Measurements from ENCODE around the gene STX16. TPM values are rescaled to one million over a fixed set of nuclear protein-coding genes. Genes with fewer than 3 reads are reported as not detected.
"Not testable (repeated sequence)": the region's sequence is repeated elsewhere in the genome, so short reads cannot be mapped to it uniquely, and the experiment has no call there.

STX16 gene
- total RNA-seq, 2 experiments from 2014 or later, result 108 to 109 TPM

DNA sequence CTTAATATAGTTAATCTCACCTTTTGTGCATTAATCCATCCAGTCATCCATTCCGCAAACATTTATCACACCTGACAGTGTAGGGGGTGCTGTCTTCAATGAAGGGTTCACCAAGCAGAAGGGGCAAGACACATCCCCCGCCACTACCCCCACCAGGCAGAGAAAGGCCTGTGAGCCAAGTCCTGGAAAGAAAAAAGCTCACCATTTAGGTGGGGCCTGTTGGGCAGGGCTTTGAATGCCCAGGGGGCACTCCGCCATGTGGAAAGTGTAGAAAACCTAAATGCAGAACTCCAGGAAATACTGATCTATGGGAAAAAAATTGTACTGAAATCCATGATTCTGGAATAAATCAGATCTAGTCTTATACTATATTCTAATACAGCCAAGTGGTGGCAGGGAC lies 4.8 kb upstream of the STX16 start:
- H3K4me1 Mint-ChIP-seq (ENCODE audit: low read depth), result peaks cover 9% of the 10 kb centered on the region
- H3K27ac Mint-ChIP-seq, result no peak overlapping the region
- no peaks in the 10 kb centered on the region for H3K27me3 Mint-ChIP-seq
- H3K4me3 Mint-ChIP-seq, result no peak overlapping the region
- DNase-seq, result no peak
- intact Hi-C loops (cut with micrococcal nuclease), result loop anchor here (10.0 kb wide), 1 partner anchor 161 kb away; no protein-coding TSS in a partner anchor
- POLR2A ChIA-PET, result interaction anchor here (1.3 kb wide), 1 partner anchor 12 kb away, joined by 4 read pairs; no protein-coding TSS in a partner anchor
- H3K9me3 Mint-ChIP-seq, result no peaks in the 10 kb centered on the region
- CTCF ChIA-PET, result interaction anchor here (1.1 to 1.6 kb wide), 2 partner anchors 11 to 90 kb away, joined by 3 to 4 read pairs; no protein-coding TSS in a partner anchor
- no peak for TF ChIP-seq CTCF (IDR thresholded peaks at IDR 0.05)
- no peak for ATAC-seq
- H3K36me3 Mint-ChIP-seq (ENCODE audit: low read depth), result peaks cover 3% of the 10 kb centered on the region

DNA sequence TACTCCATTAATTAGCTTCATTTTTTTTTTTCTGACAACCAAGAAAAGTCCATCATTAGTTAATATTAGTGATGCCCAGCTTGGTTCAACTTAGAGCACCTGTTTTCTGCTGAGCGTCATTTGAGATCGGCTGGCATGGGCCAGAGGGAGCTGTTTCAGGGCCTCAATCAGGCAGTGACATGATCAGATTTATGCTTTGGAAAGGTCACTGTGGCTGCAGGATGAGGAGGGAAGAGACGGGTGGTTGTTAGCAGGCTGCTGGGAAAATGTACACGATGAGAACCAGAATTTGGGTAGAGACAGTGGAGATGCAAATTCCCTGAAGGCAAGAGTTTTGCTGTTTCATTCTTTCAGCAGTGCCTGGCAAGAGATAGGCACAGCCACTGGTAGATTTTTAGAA lies 4.4 kb upstream of the STX16 start:
- Mint-ChIP-seq H3K27ac (no peak overlapping the region), H3K4me1 (ENCODE audit: low read depth) (peaks cover 9% of the 10 kb centered on the region), H3K4me3 (no peak overlapping the region), H3K36me3 (ENCODE audit: low read depth) (peaks cover 7% of the 10 kb centered on the region), H3K27me3 (no peaks in the 10 kb centered on the region), H3K9me3 (no peaks in the 10 kb centered on the region)
- intact Hi-C loops (cut with micrococcal nuclease), result loop anchor here (10.0 kb wide), 1 partner anchor 162 kb away; no protein-coding TSS in a partner anchor
- CTCF ChIA-PET, result interaction anchor here (1.1 to 1.6 kb wide), 4 partner anchors 10 to 91 kb away, joined by 3 to 6 read pairs (median 4); no protein-coding TSS in a partner anchor
- no peak for ATAC-seq
- no peak for TF ChIP-seq CTCF (IDR thresholded peaks at IDR 0.05)
- DNase-seq, result no peak
- POLR2A ChIA-PET, result interaction anchor here (1.3 kb wide), 1 partner anchor 12 kb away, joined by 4 read pairs; no protein-coding TSS in a partner anchor

- H3K4me3 Mint-ChIP-seq, result no peak overlapping the region
- no peaks in the 10 kb centered on the region for H3K27me3 Mint-ChIP-seq
- DNase-seq (no peak), ATAC-seq (no peak)
- POLR2A ChIA-PET, result interaction anchor here (1.3 kb wide), 1 partner anchor 13 kb away, joined by 4 read pairs; no protein-coding TSS in a partner anchor
- CTCF ChIA-PET, result interaction anchor here (1.1 to 1.6 kb wide), 9 partner anchors 9 to 192 kb away, joined by 3 to 8 read pairs (median 4); no protein-coding TSS in a partner anchor
- H3K9me3 Mint-ChIP-seq, result no peaks in the 10 kb centered on the region
- peaks cover 13% of the 10 kb centered on the region for H3K36me3 Mint-ChIP-seq (ENCODE audit: low read depth)
- intact Hi-C loops (cut with micrococcal nuclease), result loop anchor here (10.0 kb wide), 1 partner anchor 162 kb away; no protein-coding TSS in a partner anchor
- TF ChIP-seq CTCF (IDR thresholded peaks at IDR 0.05), result no peak
- H3K4me1 Mint-ChIP-seq (ENCODE audit: low read depth), result peaks cover 9% of the 10 kb centered on the region
- H3K27ac Mint-ChIP-seq, result no peak overlapping the region
These were observed 3.8 kb upstream of the STX16 start for GRCh38 chr20:58647162-58647795.

DNA sequence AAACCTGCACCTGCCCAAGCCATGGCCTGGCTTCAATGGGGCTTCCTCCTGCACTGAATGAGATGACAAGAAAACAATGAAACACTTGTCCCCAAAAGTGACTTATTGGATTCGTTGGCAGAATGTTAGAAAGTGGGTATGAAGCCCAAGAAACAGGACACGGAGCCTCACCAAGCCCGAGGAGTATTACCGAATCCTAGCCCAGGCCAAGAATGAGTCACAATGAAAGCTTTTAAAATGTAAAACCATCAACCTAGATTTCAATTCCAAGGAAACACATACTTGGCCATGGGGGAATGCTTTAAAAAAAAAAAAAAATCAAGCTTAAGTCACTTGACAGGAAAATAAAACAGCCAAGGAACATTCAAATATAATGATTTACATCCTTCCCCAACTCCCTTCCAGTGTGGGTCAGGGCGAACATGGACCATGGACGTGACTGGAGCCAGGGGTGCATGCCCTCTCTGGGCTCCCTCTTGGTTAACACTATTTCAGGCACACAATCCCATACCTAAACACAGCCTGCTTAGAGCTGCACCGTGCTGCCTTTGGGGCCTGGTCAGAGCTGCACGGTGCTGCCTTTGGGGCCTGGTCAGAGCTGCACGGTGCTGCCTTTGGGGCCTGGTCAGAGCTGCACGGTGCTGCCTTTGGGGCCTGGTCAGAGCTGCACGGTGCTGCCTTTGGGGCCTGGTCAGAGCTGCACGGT lies 3.1 kb upstream of the STX16 start:
- Mint-ChIP-seq H3K4me1 (ENCODE audit: low read depth) (peaks cover 9% of the 10 kb centered on the region), H3K36me3 (ENCODE audit: low read depth) (peaks cover 20% of the 10 kb centered on the region), H3K27me3 (no peaks in the 10 kb centered on the region), H3K4me3 (no peak overlapping the region), H3K27ac (no peak overlapping the region), H3K9me3 (no peaks in the 10 kb centered on the region)
- no peak for DNase-seq
- TF ChIP-seq CTCF (IDR thresholded peaks at IDR 0.05), result no peak
- intact Hi-C loops (cut with micrococcal nuclease), result loop anchor here (10.0 kb wide), 1 partner anchor 163 kb away; no protein-coding TSS in a partner anchor
- POLR2A ChIA-PET, result interaction anchor here (1.3 kb wide), 1 partner anchor 14 kb away, joined by 4 read pairs; no protein-coding TSS in a partner anchor
- CTCF ChIA-PET, result interaction anchor here (1.1 to 1.6 kb wide), 9 partner anchors 8 to 192 kb away, joined by 3 to 8 read pairs (median 4); no protein-coding TSS in a partner anchor
- no peak for ATAC-seq

DNA sequence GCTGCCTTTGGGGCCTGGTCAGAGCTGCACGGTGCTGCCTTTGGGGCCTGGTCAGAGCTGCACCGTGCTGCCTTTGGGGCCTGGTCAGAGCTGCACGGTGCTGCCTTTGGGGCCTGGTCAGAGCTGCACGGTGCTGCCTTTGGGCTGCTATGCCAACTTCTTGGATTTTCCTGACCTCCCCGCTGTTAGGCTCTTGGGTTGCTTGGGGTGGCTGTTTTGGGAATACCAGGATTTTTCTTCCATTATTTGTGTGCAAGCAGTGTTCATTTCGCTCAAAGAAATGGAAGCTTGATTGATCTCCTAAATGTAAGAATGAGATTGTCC lies 2.6 kb upstream of the STX16 start:
- not testable (repeated sequence) for H3K9me3 Mint-ChIP-seq, ATAC-seq, DNase-seq, H3K27me3 Mint-ChIP-seq, H3K27ac Mint-ChIP-seq, H3K4me3 Mint-ChIP-seq
- intact Hi-C loops (cut with micrococcal nuclease), result loop anchor here (10.0 kb wide), 1 partner anchor 164 kb away; no protein-coding TSS in a partner anchor
- peaks cover 10% of the 10 kb centered on the region for H3K4me1 Mint-ChIP-seq (ENCODE audit: low read depth)
- H3K36me3 Mint-ChIP-seq (ENCODE audit: low read depth), result peaks cover 25% of the 10 kb centered on the region
- ChIA-PET CTCF (interaction anchor here (1.1 to 1.6 kb wide), 4 partner anchors 11 to 204 kb away, joined by 3 to 8 read pairs (median 4); partner anchors contain the start of gene GNAS), POLR2A (interaction anchor here (1.7 kb wide), 1 partner anchor 12 kb away, joined by 9 read pairs; no protein-coding TSS in a partner anchor)

Measured in activated CD8-positive, alpha-beta T cell treated with anti-CD3 and anti-CD28 coated beads for 36 hours (primary cell).